ENCODE measurements around the gene SNRNP35.
"Not testable (repeated sequence)": the region's sequence is repeated elsewhere in the genome, so short reads cannot be mapped to it uniquely, and the experiment has no call there.

Gene SNRNP35

DNA sequence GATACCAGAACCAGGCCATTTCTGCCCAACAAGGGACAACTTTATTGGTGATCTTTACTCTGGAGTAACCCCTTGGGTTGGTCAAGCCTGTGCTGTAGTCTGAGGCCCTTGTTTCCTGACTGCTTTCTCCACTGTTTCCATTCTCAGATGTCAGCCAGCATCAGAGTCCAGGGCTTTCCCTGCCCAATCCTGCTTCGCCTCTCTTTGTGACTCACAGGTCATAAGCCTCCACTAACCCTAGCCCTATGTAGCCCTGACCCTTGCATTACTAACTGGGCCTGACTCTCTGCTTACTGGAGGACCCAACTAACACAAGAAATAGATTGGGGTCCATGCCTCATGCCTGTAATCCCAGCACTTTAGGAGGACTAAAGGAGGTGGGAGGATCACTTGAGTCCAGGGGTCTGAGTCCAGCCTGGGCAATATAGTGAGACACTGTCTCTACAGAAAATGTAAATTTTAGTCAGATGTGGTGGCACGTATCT lies 8.6 kb upstream of the SNRNP35 start:
- in situ Hi-C loops (cut with HindIII; ENCODE audit: low sequenced_read_pairs): no loop called here

DNA sequence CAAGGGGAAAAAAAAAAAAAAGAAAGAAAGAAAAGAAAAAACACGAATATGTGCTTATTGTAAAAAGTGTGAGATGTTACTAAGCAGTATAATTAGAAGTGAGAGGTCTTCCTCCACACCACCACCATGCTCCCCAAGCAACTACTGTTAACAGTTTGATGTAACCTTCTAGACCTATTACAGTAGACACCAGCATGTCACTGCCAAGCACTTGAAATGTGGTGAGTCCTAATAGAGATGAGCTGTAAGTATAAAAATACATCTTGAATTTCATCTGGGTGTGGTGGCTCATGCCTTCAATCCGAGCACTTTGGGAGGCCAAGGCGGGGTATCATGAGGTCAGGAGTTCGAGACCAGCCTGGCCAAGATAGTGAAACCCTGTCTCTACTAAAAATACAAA lies 8.1 kb upstream of the SNRNP35 start:
- in situ Hi-C loops (cut with HindIII; ENCODE audit: low sequenced_read_pairs): no loop called here

DNA sequence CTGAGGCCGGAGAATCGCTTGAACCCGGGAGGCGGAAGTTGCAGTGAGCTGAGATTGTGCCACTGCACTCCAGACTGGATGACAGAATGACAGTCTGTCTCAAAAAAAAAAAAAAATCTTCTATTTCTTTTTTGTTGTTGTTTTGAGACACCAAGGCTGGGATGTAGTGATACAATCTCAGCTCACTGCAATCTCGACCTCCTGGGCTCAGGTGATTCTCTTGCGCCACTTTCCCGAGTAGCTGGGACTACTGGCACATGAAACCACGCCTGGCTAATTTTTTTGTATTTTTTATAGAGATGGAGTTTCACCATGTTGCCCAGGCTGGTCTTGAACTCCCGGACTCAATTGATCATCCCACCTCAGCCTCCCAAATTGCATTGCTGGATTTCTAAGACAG lies 7.3 kb upstream of the SNRNP35 start:
- in situ Hi-C loops (cut with HindIII; ENCODE audit: low sequenced_read_pairs): no loop called here

DNA sequence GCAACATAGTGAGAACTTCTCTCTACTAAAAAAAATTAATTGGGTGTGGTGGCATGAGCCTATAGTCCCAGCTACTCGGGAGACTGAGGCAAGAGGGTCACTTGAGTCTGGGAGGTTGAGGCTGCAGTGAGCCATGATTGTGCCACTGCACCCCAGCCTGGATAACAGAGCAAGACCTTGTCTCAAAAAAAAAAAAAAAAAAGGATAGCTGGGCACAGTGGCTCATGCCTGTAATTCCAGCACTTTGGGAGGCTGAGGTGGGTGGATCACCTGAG lies 5.7 kb upstream of the SNRNP35 start:
- in situ Hi-C loops (cut with HindIII; ENCODE audit: low sequenced_read_pairs): not testable (repeated sequence)

DNA sequence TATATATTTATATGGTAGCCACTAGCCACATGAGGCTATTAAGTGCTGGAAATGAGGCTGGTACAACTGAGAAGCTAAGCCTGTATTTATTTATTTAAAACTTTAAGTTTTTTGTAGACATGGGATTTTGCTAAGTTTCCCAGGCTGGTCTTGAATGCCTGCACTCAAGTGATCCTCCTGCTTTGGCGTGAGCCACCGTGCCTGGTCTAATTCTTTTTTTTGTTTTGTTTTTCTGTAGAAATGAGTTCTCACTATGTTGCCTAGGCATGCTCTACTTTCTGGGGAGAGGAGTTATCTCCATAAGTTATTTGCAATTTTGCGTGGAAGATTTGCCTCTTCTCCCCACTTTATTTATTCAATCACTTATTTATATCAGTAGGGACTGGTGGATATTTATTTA lies 4.8 kb upstream of the SNRNP35 start:
- in situ Hi-C loops (cut with HindIII; ENCODE audit: low sequenced_read_pairs): no loop called here

DNA sequence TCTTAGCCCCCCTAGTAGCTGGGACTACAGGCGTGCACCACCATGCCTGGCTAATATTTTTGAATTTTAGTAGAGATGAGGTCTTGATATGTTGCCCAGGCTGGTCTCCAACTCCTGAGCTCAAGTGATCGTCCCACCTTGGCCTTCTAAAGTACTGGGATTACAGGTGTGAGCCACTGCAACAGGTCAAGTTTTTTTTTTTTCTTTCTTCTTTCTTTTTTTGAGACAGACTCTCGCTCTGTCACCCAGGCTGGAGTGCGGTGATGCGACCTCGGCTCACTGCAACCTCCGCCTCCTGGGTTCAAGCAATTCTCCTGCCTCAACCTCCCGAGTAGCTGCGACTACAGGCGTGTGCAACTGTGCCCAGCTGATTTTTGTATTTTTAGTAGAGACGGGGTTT lies 5.2 kb downstream of the SNRNP35 start:
- in situ Hi-C loops (cut with HindIII; ENCODE audit: low sequenced_read_pairs): not testable (repeated sequence)

DNA sequence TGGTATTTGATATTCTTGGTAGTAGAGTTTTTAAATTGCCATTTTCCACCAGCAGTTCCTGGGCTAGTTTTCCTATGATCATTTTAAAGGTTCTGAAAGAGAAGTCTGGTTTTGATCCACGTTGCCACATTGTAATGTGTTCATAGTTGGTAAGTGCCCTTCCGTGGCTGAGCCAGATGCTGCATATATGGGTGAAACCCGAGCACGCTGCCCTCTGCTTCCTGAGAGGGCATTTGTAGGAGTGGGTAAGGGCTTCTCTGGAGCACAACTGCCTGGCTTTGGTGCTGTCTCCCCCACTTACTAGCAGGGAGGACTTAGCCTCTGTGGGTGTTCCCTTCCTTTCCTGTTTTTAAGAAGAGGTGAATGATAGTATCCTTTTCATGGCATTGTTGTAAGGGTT lies 7.1 kb downstream of the SNRNP35 start:
- in situ Hi-C loops (cut with HindIII; ENCODE audit: low sequenced_read_pairs): no loop called here

DNA sequence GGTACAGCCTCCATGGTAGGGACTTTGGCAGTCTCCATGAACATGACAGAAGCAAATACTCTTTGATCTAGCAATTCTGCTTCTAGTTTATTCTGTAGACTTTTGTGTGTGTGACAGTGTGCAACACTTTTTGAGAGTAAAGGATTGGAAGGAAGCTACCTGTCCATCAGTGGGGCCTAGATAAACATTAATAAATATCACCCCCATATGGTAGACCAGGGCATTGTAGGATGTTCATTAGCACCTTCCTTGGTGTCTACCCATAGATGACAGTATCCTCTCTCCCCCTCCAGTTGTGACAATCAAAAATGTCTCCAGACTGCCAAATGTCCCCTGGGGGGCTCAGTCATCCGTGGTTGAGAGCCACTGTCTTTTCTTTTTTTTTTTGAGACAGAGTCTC lies 10.8 kb downstream of the SNRNP35 start:
- in situ Hi-C loops (cut with HindIII; ENCODE audit: low sequenced_read_pairs): no loop called here

DNA sequence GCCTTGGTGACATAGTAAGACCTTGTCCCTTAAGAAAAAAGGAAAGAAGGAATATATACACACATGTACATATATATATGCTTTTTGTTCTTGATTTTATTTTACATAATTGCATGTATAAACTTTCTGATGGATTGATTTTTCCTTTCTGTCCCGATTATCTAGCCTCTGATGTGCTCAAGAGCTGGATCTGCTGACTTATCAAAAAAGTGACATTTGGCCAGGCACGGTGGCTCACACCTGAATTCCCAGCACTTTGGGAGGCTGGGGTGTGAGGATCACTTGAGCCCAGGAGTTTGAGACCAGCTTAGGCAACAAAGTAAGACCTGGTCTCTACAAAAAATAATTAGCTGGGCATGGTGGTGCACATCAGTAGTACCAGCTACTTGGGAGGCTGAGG lies 12.0 kb downstream of the SNRNP35 start:
- in situ Hi-C loops (cut with HindIII; ENCODE audit: low sequenced_read_pairs): no loop called here

DNA sequence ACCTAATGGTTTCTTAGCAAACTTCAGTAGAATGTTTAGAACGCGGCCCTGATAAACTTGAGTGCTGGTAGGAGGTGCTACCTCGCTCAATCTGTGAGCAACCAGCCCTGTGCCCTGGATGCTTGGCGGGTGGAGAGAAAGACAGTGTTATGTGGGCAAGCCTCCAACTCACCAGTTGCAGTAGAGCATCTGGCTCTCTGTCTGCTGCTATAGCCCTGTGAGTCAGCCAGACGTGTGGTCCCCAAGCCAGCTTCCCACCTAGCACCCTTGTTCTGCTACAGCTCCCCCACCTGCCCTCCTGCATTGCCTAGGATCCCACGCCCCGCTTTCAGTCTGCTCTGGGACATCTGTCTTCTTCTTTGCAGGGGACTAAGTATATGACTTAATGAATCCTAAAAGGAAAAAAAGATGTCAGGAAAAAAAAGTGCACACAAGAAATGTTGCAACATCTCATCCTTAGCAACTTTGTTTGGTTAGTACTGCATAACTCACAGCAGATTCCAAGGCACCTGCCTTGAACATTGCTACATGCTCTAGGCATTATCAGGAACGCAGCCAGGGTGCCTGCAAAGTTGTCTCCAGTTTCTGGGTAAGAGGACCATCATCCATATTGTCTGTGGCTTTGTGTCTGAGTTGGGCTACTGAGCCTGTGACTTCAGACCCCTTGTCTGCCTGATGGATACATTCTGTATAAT lies 13.6 kb downstream of the SNRNP35 start:
- in situ Hi-C loops (cut with HindIII; ENCODE audit: low sequenced_read_pairs): no loop called here

DNA sequence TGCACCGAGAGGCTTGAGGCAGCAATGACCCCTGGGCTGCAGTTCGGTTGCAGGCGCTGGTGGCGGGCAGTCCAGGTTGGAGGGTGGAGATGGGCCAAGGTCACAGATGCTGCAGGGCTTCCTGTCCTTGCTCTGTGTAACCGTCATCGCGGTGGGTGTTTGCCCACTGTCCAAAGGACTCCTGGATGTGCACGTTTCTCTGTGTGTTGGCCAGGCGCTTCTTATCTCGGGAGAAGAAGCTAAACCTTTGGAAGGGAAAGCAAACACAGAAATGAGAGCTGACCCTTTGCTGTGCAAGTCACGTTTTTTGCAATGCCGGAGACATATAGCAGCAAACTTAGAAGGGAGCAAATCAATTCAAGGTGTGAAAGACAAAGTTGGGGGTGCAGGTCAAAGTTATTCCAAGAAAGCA lies 14.5 kb downstream of the SNRNP35 start:
- in situ Hi-C loops (cut with HindIII; ENCODE audit: low sequenced_read_pairs): no loop called here

DNA sequence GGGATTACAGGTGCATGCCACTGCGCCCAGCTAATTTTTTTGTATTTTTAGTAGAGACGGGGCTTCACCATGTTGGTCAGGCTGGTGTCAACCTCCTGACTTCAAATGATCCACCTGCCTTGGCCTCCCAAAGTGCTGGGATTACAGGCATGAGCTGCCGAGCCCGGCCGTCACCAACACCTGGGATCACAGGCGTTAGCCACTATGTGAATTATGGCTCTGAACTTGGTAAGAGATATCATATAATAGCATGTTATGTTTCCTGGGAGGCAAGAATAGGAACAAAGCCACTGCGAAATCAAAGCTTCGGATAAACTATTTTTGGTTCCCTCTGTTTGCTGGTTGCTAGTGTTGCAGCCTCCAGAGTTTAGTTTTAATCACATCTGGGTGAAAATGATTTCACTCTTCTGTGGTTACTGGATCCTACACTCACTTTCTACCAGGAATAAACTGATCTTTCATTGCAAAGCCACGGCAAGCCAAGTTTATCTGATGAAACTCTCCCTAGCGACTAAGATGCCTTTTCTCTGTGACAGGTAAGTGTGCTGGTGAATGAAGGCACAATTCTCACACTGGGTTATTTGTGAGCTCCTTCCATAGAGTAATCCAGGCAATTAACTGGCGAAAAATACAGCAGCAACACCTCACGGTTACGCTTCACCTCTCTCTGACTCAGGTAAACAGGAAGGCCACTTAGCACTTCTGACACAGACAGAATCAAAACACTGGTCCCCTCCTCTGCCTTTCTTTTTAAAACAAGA lies 16.7 kb downstream of the SNRNP35 start:
- in situ Hi-C loops (cut with HindIII; ENCODE audit: low sequenced_read_pairs): no loop called here

DNA sequence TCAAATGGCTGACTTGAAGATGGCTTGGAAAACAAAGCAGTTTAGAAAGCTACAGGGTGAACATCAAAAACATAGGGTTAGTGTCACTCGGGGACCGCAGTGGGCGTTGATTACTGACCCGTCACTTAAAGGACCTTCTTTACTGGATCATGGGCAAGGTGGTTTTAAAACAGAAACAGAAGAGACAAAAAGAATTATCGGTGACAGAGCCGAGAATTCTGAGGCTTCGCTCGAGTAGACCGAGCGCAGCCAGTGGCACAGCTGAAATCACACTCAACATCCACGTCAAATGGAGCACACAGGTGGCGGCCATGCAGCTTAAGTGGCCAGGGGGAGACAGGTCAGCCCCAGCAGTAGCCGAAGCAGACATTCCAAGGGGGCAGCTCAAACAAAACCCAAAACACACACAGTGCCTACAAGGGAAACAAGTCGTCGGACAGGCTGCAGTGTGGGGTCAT lies 17.3 kb downstream of the SNRNP35 start:
- in situ Hi-C loops (cut with HindIII; ENCODE audit: low sequenced_read_pairs): no loop called here

DNA sequence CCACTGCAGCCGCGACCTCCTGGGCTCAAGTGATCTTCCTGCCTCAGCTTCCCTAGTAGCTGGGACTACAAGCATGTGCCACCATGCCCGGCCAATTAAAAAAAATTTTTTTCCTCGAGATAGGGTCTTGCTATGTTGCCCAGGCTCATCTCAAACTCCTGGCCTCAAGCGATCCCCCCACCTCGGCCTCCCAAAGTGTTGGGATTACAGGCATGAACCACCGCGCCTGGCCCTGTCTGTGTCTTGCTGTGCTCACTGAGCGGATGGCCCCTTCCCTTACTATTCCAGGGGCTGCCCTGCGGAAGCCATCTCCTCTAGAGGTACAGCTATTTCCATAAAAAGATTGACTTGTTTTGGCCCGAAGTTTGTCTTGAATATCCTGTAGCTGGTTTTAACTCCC lies 20.1 kb downstream of the SNRNP35 start:
- in situ Hi-C loops (cut with HindIII; ENCODE audit: low sequenced_read_pairs): no loop called here

DNA sequence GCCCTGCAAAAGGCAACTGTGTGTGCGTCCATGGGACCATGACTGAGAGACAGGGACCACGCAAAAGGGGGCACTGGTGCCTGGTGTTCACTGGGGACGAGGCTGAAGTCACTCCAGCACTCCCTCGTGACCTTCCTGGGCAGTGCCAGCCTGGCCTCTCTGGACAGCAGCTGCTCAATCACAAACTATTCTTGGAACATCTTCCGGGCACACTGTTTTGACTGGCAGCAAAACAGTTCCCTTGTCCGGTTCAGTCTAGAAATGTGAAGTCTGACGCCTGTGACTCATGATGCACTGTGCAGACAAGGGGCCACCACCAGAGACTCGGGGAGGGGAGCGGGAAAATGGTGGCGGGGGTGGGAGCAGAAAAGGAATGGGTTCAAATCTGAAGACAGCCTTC lies 20.8 kb downstream of the SNRNP35 start:
- in situ Hi-C loops (cut with HindIII; ENCODE audit: low sequenced_read_pairs): no loop called here

DNA sequence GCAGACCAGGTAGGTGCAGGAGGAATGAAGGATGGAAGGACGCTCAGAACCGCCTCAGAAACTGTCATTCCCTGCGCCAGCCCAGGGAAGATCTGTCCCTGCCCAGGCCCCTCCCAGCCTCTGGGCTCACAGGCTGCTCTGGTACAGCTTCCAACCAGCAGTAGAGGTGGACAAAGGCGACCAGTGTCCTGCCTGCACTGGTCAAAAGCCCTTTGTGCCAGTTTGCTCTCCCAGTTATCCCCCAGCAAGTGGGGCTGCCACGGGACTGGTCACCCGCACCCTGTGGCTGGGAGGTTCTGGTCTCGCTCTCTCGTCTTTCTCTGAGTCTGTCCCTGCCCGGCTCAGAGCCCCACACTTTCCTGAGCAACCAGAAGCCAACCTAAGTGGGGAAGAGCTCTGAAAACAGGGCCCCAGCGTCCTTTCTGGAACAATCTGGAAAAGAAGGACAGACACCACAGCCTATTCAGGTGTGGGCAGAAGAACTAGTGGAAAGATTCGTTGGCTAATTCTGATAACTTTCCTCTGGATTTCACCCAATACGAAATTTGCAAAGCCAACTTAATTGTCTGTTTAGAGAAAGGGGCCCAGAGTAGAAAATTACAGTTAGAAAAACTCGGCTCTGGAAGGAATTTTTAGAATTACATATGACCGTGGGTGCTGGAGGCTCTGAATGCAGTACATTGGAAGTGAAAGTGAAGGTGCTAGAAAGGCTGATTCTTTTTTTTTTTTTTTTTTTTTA lies 21.7 kb downstream of the SNRNP35 start:
- in situ Hi-C loops (cut with HindIII; ENCODE audit: low sequenced_read_pairs): no loop called here

DNA sequence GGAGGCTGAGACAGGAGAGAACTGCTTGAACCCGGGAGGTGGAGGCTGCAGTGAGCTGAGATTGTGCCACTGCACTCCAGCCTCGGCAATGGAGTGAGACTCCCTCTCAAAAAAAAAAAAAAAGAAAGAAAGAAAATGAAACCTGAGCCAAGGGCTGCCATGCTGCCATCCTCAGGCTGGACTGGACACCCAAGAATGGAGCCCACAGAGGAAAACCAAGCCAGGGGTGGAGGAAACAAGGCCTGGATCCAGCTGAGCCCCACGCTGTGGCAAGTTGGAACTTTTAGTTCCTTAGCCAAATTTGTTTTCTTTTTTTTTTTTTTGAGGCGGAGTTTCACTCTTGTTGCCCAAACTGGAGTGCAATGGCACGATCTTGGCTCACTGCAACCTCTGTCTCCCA lies 23.3 kb downstream of the SNRNP35 start:
- in situ Hi-C loops (cut with HindIII; ENCODE audit: low sequenced_read_pairs): not testable (repeated sequence)

DNA sequence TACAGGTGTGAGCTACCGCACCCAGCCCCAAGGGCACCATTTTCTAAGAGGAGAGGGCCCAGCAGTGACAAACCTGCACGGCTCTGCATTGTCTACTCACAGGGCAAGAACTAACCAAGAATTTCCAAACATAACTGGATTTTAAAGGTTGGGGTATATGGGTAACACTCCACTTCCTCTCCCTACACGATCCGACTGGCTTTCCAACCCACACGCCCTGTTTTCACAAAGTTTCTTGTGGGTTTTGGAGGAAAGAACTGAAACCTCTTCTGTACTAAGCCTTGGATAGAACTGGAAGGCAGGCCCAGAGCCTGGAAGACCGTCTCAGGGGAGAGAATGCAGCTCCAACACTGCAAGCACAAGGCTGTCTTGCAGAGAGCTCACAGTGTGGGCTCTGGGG lies 24.9 kb downstream of the SNRNP35 start:
- in situ Hi-C loops (cut with HindIII; ENCODE audit: low sequenced_read_pairs): no loop called here

DNA sequence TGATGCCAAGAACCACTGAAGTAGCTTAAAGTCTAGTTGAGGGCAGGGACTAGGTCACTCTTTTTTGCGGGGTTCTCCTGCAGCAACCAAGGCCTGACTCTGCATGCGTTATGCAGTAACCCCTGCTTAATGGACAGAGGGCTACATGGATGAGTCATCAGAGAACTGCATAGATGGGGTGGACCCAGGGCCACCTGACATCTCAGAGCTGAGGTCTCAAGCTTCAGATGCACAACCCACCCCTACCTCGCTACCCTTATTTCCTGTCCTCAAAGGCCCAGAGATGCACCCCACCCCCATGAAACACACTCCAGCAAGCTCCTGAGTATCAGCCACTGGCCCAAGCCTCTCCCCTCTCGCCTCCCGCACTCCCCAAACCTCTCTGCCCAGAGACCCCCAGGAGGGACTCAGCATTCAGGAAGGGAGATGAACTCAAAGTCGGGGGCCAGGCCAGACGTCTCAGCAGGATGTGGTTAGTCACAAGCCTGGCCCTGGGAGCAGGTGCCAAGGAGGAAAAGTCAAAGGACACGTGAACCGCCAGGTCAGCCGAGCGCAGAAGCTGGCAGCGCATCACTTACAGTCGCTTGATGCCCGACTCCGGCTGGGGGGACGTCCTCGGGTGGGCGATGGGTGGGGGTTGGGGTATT lies 25.8 kb downstream of the SNRNP35 start:
- in situ Hi-C loops (cut with HindIII; ENCODE audit: low sequenced_read_pairs): no loop called here

DNA sequence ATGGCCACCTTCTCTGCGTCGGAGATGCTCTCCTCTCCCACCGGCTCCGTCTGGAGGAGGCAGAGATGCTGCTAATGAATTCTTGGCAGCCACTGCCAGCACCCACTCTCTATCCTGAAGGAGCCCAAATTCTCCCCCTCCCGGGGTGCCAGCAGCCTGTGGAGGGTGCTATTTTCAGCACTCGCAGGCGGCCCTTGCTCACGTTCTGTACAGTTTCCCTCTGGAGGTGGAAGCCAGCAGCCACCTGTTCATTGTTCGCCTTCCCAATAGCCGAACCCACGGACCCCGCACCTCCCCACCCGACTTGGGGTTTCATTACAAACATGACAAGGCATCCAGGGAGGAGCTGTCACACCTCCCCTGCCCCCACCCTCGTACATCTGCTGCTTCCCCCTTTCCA lies 27.8 kb downstream of the SNRNP35 start:
- in situ Hi-C loops (cut with HindIII; ENCODE audit: low sequenced_read_pairs): no loop called here

DNA sequence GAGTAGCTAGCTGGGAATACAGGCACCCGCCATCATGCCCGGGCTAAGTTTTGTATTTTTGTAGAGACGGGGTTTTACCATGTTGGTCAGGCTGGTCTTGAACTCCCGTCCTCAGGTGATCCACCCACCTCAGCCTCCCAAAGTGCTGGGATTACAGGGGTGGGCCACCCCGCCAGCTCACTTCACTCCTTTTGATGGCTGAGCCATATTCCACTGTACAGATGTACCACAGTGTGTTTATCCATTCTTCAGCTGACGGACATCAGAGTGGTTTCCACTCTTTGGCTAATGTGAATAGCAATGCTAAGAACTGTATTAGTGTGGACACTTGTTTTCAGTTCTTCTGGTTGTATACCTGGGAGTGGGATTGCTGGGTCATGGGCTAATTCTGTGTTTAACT lies 29.5 kb downstream of the SNRNP35 start:
- in situ Hi-C loops (cut with HindIII; ENCODE audit: low sequenced_read_pairs): no loop called here
